ENCODE results near the gene PPM1E. TPM values are rescaled to one million over a fixed set of nuclear protein-coding genes. Genes with fewer than 3 reads are reported as not detected.

PPM1E gene
- total RNA-seq, 2 experiments from 2014 or later, result 0.19 to 0.40 TPM

DNA sequence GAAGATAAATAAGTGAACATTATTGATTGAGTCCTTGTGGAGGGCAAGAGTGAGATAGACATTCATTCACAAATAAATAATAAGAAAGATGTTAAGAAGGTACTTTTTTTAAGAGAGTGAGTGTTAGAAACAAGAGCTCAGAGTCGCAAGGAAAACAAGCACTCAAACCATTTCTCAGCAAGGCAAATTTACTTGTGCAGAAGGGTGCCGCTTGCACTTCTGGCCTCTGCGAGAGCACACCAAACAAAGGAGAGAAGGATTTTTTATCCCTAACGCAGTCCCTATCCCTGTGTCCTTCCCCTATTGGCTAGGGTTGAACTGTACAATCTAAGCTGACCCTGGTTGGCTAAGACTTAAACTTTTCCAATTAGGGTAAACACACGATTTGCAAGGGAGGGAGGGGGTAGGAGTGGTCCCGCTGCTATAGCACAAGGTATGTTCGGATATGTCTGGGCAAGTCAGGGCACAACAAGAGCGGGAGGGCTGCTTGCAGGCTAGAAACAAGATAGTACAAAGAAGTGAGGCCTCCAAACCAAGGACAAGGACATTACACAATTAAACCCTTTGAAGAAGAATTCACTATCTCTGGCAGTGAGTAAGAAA is 156.2 kb downstream of the PPM1E start:
- POLR2A ChIA-PET, result interaction anchor here (0.5 kb wide), 1 partner anchor 27 kb away, joined by 5 read pairs; no protein-coding TSS in a partner anchor
- TF ChIP-seq EZH2phosphoT487 (IDR thresholded peaks at IDR 0.05; ENCODE audit: borderline replicate concordance, low read depth, low read length), result no peak
- TF ChIP-seq, protein P1, sequence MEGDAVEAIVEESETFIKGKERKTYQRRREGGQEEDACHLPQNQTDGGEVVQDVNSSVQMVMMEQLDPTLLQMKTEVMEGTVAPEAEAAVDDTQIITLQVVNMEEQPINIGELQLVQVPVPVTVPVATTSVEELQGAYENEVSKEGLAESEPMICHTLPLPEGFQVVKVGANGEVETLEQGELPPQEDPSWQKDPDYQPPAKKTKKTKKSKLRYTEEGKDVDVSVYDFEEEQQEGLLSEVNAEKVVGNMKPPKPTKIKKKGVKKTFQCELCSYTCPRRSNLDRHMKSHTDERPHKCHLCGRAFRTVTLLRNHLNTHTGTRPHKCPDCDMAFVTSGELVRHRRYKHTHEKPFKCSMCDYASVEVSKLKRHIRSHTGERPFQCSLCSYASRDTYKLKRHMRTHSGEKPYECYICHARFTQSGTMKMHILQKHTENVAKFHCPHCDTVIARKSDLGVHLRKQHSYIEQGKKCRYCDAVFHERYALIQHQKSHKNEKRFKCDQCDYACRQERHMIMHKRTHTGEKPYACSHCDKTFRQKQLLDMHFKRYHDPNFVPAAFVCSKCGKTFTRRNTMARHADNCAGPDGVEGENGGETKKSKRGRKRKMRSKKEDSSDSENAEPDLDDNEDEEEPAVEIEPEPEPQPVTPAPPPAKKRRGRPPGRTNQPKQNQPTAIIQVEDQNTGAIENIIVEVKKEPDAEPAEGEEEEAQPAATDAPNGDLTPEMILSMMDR (conservative IDR thresholded peaks at IDR 0.05; ENCODE audit: low read length), result no peak
- H3K27ac ChIP-seq (ENCODE audit: low read depth, low read length, poor library complexity, severe bottlenecking), result no peak overlapping the region
- CTCF ChIA-PET (ENCODE audit: unreplicated experiment), result no interaction called here
- DNase-seq (ENCODE audit: low spot score), result no peak
- H3K36me3 ChIP-seq (ENCODE audit: insufficient read depth, low read length), result no peaks in the 10 kb centered on the region
- H4K20me1 ChIP-seq (ENCODE audit: insufficient read depth, low read length), result no peaks in the 10 kb centered on the region
- no TSS peak for BruUV-seq (replicated peaks)
- no peak overlapping the region for H3K4me3 ChIP-seq (ENCODE audit: low read depth, low read length, poor library complexity, severe bottlenecking)
- H3K4me2 ChIP-seq (ENCODE audit: low read length), result no peak overlapping the region
- H3K4me1 ChIP-seq (ENCODE audit: insufficient read depth, low read length, poor library complexity, severe bottlenecking), result no peaks in the 10 kb centered on the region
- no peaks in the 10 kb centered on the region for H3K79me2 ChIP-seq (ENCODE audit: insufficient read depth, low read depth, low read length)
- H3K9me3 ChIP-seq (ENCODE audit: low read length), result peaks cover 12% of the 10 kb centered on the region; the same call in 1 of the 2 replicates
- intact Hi-C loops (cut with micrococcal nuclease; ENCODE audit: unreplicated experiment), result no loop called here
- H3K9me2 ChIP-seq (ENCODE audit: insufficient read depth, low read length), result no peaks in the 10 kb centered on the region
- H2AFZ ChIP-seq (ENCODE audit: low read length), result no peak overlapping the region

DNA sequence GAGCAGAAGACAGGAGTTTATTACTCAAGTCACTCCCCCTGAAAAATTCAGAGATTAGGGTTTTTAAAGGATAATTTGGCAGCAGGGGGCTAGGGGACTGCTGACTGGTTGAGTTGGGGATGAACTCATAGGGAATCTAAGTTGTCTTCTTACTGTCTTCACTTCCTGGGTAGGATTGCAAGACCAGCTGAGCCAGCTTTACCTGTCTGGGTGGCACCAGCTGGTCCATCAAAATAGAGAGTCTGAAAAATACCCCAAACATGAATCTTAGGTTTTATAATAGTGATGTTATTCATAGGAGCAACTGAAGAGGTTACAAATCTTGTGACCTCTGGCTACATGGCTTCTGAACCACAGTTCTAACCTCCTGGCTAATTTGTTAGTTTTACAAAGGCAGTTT is 157.9 kb downstream of the PPM1E start:
- Histone ChIP-seq H2AFZ (ENCODE audit: low read length) (no peak overlapping the region), H3K9me3 (ENCODE audit: low read length) (peaks cover 12% of the 10 kb centered on the region; the same call in 1 of the 2 replicates), H3K36me3 (ENCODE audit: insufficient read depth, low read length) (no peaks in the 10 kb centered on the region), H4K20me1 (ENCODE audit: insufficient read depth, low read length) (no peaks in the 10 kb centered on the region), H3K27ac (ENCODE audit: low read depth, low read length, poor library complexity, severe bottlenecking) (no peak overlapping the region), H3K79me2 (ENCODE audit: insufficient read depth, low read depth, low read length) (no peaks in the 10 kb centered on the region), H3K4me1 (ENCODE audit: insufficient read depth, low read length, poor library complexity, severe bottlenecking) (no peaks in the 10 kb centered on the region), H3K4me2 (ENCODE audit: low read length) (no peak overlapping the region), H3K9me2 (ENCODE audit: insufficient read depth, low read length) (no peaks in the 10 kb centered on the region), H3K4me3 (ENCODE audit: low read depth, low read length, poor library complexity, severe bottlenecking) (no peak overlapping the region)
- no TSS peak for BruUV-seq (replicated peaks)
- intact Hi-C loops (cut with micrococcal nuclease; ENCODE audit: unreplicated experiment), result no loop called here
- TF ChIP-seq EZH2phosphoT487 (IDR thresholded peaks at IDR 0.05; ENCODE audit: borderline replicate concordance, low read depth, low read length), result no peak
- TF ChIP-seq, protein P1 (conservative IDR thresholded peaks at IDR 0.05; ENCODE audit: low read length), result no peak
- POLR2A ChIA-PET, result no interaction called here
- CTCF ChIA-PET (ENCODE audit: unreplicated experiment), result no interaction called here
- DNase-seq (ENCODE audit: low spot score), result no peak

DNA sequence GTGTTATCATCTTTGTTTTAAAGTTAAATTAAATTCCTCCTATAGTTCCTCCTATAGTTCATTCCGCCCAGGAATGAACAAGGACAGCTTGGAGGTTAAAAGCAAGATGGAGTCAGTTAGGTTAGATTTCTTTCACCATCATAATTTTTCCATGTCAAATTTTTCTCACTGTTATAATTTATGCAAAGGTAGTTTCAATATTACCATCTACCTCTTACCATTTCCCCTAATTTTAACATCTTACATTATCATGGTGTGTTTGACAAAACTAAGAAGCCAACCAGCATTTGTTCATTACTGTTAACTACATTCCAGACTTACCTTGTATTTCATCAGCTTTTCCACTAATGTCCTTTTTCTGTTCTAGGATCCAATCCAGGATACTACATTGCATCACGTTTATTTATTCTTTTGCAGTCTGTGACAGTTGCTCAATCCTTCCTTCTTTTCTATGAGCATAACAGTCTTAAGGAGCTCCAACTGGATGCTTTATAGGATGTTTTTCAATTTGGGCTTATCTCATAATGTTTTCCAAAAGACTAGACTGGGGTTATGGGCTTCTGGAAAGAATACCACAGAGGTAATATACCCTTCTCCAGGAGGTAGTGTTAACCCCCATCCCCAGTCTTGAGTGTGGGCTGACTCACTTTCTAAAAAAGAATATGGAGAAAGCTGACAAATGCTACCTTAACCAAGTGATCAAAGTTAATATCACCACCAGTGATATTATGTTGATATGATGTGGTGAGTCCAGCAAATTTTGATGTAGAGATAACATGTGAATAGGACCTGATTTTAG is 158.5 kb downstream of the PPM1E start:
- intact Hi-C loops (cut with micrococcal nuclease; ENCODE audit: unreplicated experiment), result no loop called here
- no TSS peak for BruUV-seq (replicated peaks)
- Histone ChIP-seq H3K27ac (ENCODE audit: low read depth, low read length, poor library complexity, severe bottlenecking) (no peak overlapping the region), H4K20me1 (ENCODE audit: insufficient read depth, low read length) (no peaks in the 10 kb centered on the region), H3K79me2 (ENCODE audit: insufficient read depth, low read depth, low read length) (no peaks in the 10 kb centered on the region), H3K36me3 (ENCODE audit: insufficient read depth, low read length) (no peaks in the 10 kb centered on the region), H3K4me2 (ENCODE audit: low read length) (no peak overlapping the region), H3K9me3 (ENCODE audit: low read length) (peaks cover 12% of the 10 kb centered on the region; the same call in 1 of the 2 replicates), H3K9me2 (ENCODE audit: insufficient read depth, low read length) (no peaks in the 10 kb centered on the region), H2AFZ (ENCODE audit: low read length) (no peak overlapping the region), H3K4me3 (ENCODE audit: low read depth, low read length, poor library complexity, severe bottlenecking) (no peak overlapping the region), H3K4me1 (ENCODE audit: insufficient read depth, low read length, poor library complexity, severe bottlenecking) (no peaks in the 10 kb centered on the region)
- POLR2A ChIA-PET, result no interaction called here
- CTCF ChIA-PET (ENCODE audit: unreplicated experiment), result no interaction called here
- DNase-seq (ENCODE audit: low spot score), result no peak
- no peak for TF ChIP-seq EZH2phosphoT487 (IDR thresholded peaks at IDR 0.05; ENCODE audit: borderline replicate concordance, low read depth, low read length)
- TF ChIP-seq, protein P1 (conservative IDR thresholded peaks at IDR 0.05; ENCODE audit: low read length), result no peak
